HepG2 (cell line): ENCODE results near the gene ARHGAP32. TPM values are rescaled to one million over a fixed set of nuclear protein-coding genes. Genes with fewer than 3 reads are reported as not detected.

ENCODE experiments used
- ATAC-seq: fragments of 200-7000 bp; cut with Tn5 transposase; 3 replicates; pipeline ENCODE4 v1.9.1; 2020; ENCODE audit warnings: mild to moderate bottlenecking, moderate library complexity
- BruUV-seq: library from RNA; stranded (reverse); fragments of 400-500 nt; replicated peaks from 2 replicates; lab custom pipeline; 2021; lab: Mats Ljungman, UMichigan
- CTCF ChIA-PET: fragments of 300-600 bp; formaldehyde crosslinking; extraction: SDS; loops from one replicate; lab custom pipeline; 2021; ENCODE audit warnings: low total read pairs, inconsistent platforms, low intra/inter-chr PET ratio; lab: Yijun Ruan, JAX
- POLR2A ChIA-PET: fragments of 350-600 bp; sonication (Branson Sonifier 250); formaldehyde crosslinking; loops from one replicate; lab custom pipeline; 2020; ENCODE audit warnings: antibody characterized with exemption, inconsistent platforms; lab: Yijun Ruan, JAX
- DNase-seq: peaks from one replicate; pipeline ENCODE4 v3.0.0-alpha.2; 2015; ENCODE audit warnings: low spot score
- FAIRE-seq: peaks from 3 replicates; lab custom pipeline; 2011; peaks lifted over from hg19 to GRCh38; lab: Jason Lieb, UNC
- H2AFZ ChIP-seq: one replicate; pipeline ENCODE4 v1.6.1; 2011; ENCODE audit warnings: low read length, inconsistent platforms
- H3K27ac ChIP-seq: fragments of 300-600 bp; 3 replicates; pipeline ENCODE4 v1.8.0; 2011; ENCODE audit warnings: mixed run types, mild to moderate bottlenecking, mixed read lengths, low read length, inconsistent platforms; ENCODE audit not compliant: insufficient read depth; ENCODE audit errors: extremely low read length
- H3K27me3 ChIP-seq, 2 experiments: fragments of 200-600 bp in 1 of 2; 2 replicates in 1 of 2; 3 replicates in 1 of 2; pipeline versions ENCODE4 v1.6.0 to v1.8.0; 2011; ENCODE audit warnings: low read length in 2 of 2, mild to moderate bottlenecking in 2 of 2, moderate library complexity in 2 of 2, inconsistent platforms in 1 of 2; ENCODE audit not compliant: insufficient read depth in 2 of 2, control insufficient read depth in 1 of 2
- H3K36me3 ChIP-seq, 2 experiments: fragments of 200-600 bp in 1 of 2; replicated peaks in 1 of 2; 2 replicates in 1 of 2; 3 replicates in 1 of 2; pipeline versions ENCODE4 v1.5.1 to v1.8.0; 2011; ENCODE audit warnings: low read length in 2 of 2, inconsistent platforms in 1 of 2; ENCODE audit not compliant: insufficient read depth in 2 of 2, control insufficient read depth in 1 of 2
- H3K4me1 ChIP-seq: 2 replicates; pipeline ENCODE4 v1.5.1; 2012; ENCODE audit warnings: low read length, inconsistent platforms; ENCODE audit not compliant: insufficient read depth
- H3K4me2 ChIP-seq: 2 replicates; pipeline ENCODE4 v1.6.0; 2011; ENCODE audit warnings: low read depth, low read length, inconsistent platforms
- H3K4me3 ChIP-seq, 3 experiments: fragments of 200-600 bp in 1 of 3; sonication (generic), shearing (Covaris generic) in 1 of 3; replicated peaks in 1 of 3; 2 replicates each; pipeline ENCODE4 v1.5.1; 2011 to 2016; ENCODE audit warnings: low read length in 3 of 3, inconsistent platforms in 2 of 3, low read depth in 2 of 3, mild to moderate bottlenecking in 2 of 3, control low read depth in 1 of 3, mixed read lengths in 1 of 3; ENCODE audit not compliant: insufficient read depth in 1 of 3
- H3K79me2 ChIP-seq: one replicate; pipeline ENCODE4 v1.6.1; 2011; ENCODE audit warnings: low read length, inconsistent platforms; ENCODE audit not compliant: insufficient read depth
- H3K9ac ChIP-seq: 2 replicates; pipeline ENCODE4 v1.6.0; 2011; ENCODE audit warnings: mild to moderate bottlenecking, low read depth, low read length, inconsistent platforms; ENCODE audit not compliant: insufficient read depth
- H3K9me3 ChIP-seq: 2 replicates; pipeline ENCODE4 v1.5.1; 2012; ENCODE audit warnings: mild to moderate bottlenecking, low read length
- H4K20me1 ChIP-seq: 2 replicates; pipeline ENCODE4 v1.6.0; 2011; ENCODE audit warnings: inconsistent platforms, mild to moderate bottlenecking, low read length, moderate library complexity; ENCODE audit not compliant: insufficient read depth
- AGO2 ChIP-seq: fragments of 200-400 bp; formaldehyde crosslinking; optimal IDR thresholded peaks from 2 replicates; pipeline ENCODE3; 2017; ENCODE audit warnings: mild to moderate bottlenecking, low read depth, low read length, moderate library complexity
- FOXP4 ChIP-seq: sonication (generic); formaldehyde crosslinking; IDR thresholded peaks from 2 replicates; pipeline ENCODE4 v1.4.0; 2020; ENCODE audit warnings: missing genetic modification reagents
- HNRNPH1 ChIP-seq: fragments of 200-400 bp; formaldehyde crosslinking; optimal IDR thresholded peaks from 2 replicates; pipeline ENCODE3; 2017; ENCODE audit warnings: mild to moderate bottlenecking, low read depth, low read length
- PRPF4 ChIP-seq: fragments of 200-400 bp; formaldehyde crosslinking; IDR thresholded peaks from 2 replicates; pipeline ENCODE4 v1.6.1; 2016; ENCODE audit warnings: low read length, low read depth; ENCODE audit not compliant: poor library complexity, severe bottlenecking
- RBM22 ChIP-seq: fragments of 200-400 bp; formaldehyde crosslinking; optimal IDR thresholded peaks from 2 replicates; pipeline ENCODE3; 2017; ENCODE audit warnings: mild to moderate bottlenecking, low read length, moderate library complexity
- SCMH1 ChIP-seq: sonication (generic); formaldehyde crosslinking; IDR thresholded peaks from 2 replicates; pipeline ENCODE4 v1.9.0; 2021; ENCODE audit warnings: missing genetic modification reagents, mild to moderate bottlenecking, borderline replicate concordance
- SMYD3 ChIP-seq: sonication (generic); formaldehyde crosslinking; IDR thresholded peaks from 2 replicates; pipeline ENCODE4 v1.8.1; 2023; ENCODE audit warnings: mild to moderate bottlenecking, missing genetic modification reagents
- TAF1 ChIP-seq: sonication (generic); formaldehyde crosslinking; IDR thresholded peaks from 2 replicates; pipeline ENCODE4 v1.4.0; 2020; ENCODE audit warnings: missing genetic modification reagents
- YEATS4 ChIP-seq: sonication (generic); formaldehyde crosslinking; IDR thresholded peaks from 2 replicates; pipeline ENCODE4 v1.4.0; 2020; ENCODE audit warnings: missing genetic modification reagents, borderline replicate concordance
- ZNF430 ChIP-seq: sonication (generic); formaldehyde crosslinking; IDR thresholded peaks from 2 replicates; pipeline ENCODE4 v1.9.0; 2021; ENCODE audit warnings: mild to moderate bottlenecking, missing genetic modification reagents
- ZNF501 ChIP-seq: sonication (generic); formaldehyde crosslinking; IDR thresholded peaks from 2 replicates; pipeline ENCODE4 v1.5.1; 2020; ENCODE audit warnings: mild to moderate bottlenecking, moderate library complexity, missing genetic modification reagents
- ZNF530 ChIP-seq: sonication (generic); formaldehyde crosslinking; IDR thresholded peaks from 2 replicates; pipeline ENCODE4 v1.5.0; 2020; ENCODE audit warnings: low read depth, mild to moderate bottlenecking, missing genetic modification reagents
- ZNF614 ChIP-seq: IDR thresholded peaks from 2 replicates; pipeline ENCODE4 v1.6.1; 2018; ENCODE audit warnings: missing biosample characterization, missing genetic modification reagents, inconsistent platforms, borderline replicate concordance
- ZNF816 ChIP-seq: sonication (generic); formaldehyde crosslinking; IDR thresholded peaks from 2 replicates; pipeline ENCODE4 v1.8.0; 2022; ENCODE audit warnings: missing genetic modification reagents, mild to moderate bottlenecking, borderline replicate concordance
- ZNF850 ChIP-seq: sonication (generic); formaldehyde crosslinking; conservative IDR thresholded peaks from 2 replicates; pipeline ENCODE4 v1.9.0; 2021; ENCODE audit warnings: mild to moderate bottlenecking, missing genetic modification reagents
- ZNF879 ChIP-seq: sonication (generic); formaldehyde crosslinking; IDR thresholded peaks from 2 replicates; pipeline ENCODE4 v1.8.1; 2023; ENCODE audit warnings: missing genetic modification reagents
- WGBS: methylation state at CpG from one replicate; pipeline ENCODE4 v1.1.6; 2017; ENCODE audit warnings: low lambda C conversion rate; 5-methylcytosine and 5-hydroxymethylcytosine counted together
- in situ Hi-C: cut with HindIII; loops from 2 replicates; pipeline ENCODE4 v1.10.0; 2017; ENCODE audit warnings: low pct_unique_long_range_greater_than_20kb; ENCODE audit not compliant: extremely low pct_ligation_motif_present
- intact Hi-C: fragments of 100-400 bp; cut with micrococcal nuclease; formaldehyde crosslinking; loops from one replicate; pipeline ENCODE4 v1.10.0; 2022; ENCODE audit not compliant: unreplicated experiment
- polyA plus RNA-seq, 8 experiments: library from polyadenylated mRNA; depleted of rRNA in 3 of 8; stranded (reverse) in 7 of 8; unstranded in 1 of 8; fragments of >200 nt; fragmentation: Illumina TruSeq in 4 of 8; extraction: Trizol in 4 of 8; gene quantifications; 2 replicates each; pipeline versions ENCODE4 v1.2.1 to v1.2.3, GENCODE V29; 2011 to 2016; ENCODE audit warnings: low read depth in 4 of 8, missing spikeins in 1 of 8, mixed read lengths in 1 of 8; ENCODE audit not compliant: insufficient read depth in 1 of 8
- total RNA-seq, 5 experiments: library from RNA; depleted of rRNA; stranded (reverse); fragments of >200 nt; fragmentation: Illumina TruSeq; extraction: Trizol; gene quantifications; 2 replicates each; pipeline ENCODE4 v1.2.3, GENCODE V29; 2016; ENCODE audit warnings: low read depth in 1 of 5

Gene ARHGAP32
- total and polyA plus RNA-seq, 2 of the 13 experiments (the other 11 are each of a cell fraction or from before 2014, with no cell fraction given) = 6.3 to 8.2 TPM

- in situ Hi-C loops (no loop called here), intact Hi-C loops (no loop called here)
- Histone ChIP-seq H3K27me3 (no peaks in the 10 kb centered on the region), H4K20me1 (no peaks in the 10 kb centered on the region), H3K9me3 (no peaks in the 10 kb centered on the region), H3K79me2 (no peaks in the 10 kb centered on the region), H2AFZ (no peak overlapping the region), H3K4me1 (no peaks in the 10 kb centered on the region), H3K27ac (no peak overlapping the region), H3K36me3 (no peaks in the 10 kb centered on the region), H3K9ac (no peak overlapping the region), H3K4me3 (no peak overlapping the region), H3K4me2 (no peak overlapping the region)
- TF ChIP-seq ZNF430 (no peak), HNRNPH1 (no peak), ZNF614 (CRISPR knock-in tag) (no peak), ZNF501 (no peak), SCMH1 (CRISPR knock-in tag) (no peak)
- ATAC-seq (no peak), FAIRE-seq (no peak), DNase-seq (no peak)
- CTCF ChIA-PET = no interaction called here
- WGBS = 86% methylated on average over 5 of the region's 5 CpGs
- POLR2A ChIA-PET = no interaction called here
- no TSS peak for BruUV-seq
Measured at GRCh38 chr11:129013737-129014475, 178.2 kb downstream of the ARHGAP32 start.

GRCh38 chr11:129012880-129013279 lies 179.2 kb downstream of the ARHGAP32 start:
- in situ Hi-C loops (no loop called here), intact Hi-C loops (no loop called here)
- ATAC-seq (no peak), FAIRE-seq (no peak), DNase-seq (no peak)
- Histone ChIP-seq H3K9me3 (no peaks in the 10 kb centered on the region), H3K4me2 (no peak overlapping the region), H4K20me1 (no peaks in the 10 kb centered on the region), H3K4me3 (no peak overlapping the region), H2AFZ (no peak overlapping the region), H3K9ac (no peak overlapping the region), H3K79me2 (no peaks in the 10 kb centered on the region), H3K27ac (no peak overlapping the region), H3K27me3 (no peaks in the 10 kb centered on the region), H3K4me1 (no peaks in the 10 kb centered on the region), H3K36me3 (no peaks in the 10 kb centered on the region)
- 94% methylated on average over 4 of the region's 4 CpGs for WGBS
- TF ChIP-seq SMYD3 = no peak
- no peak for TF ChIP-seq ZNF879 (CRISPR knock-in tag)
- no peak for TF ChIP-seq ZNF850 (CRISPR knock-in tag)
- no peak for TF ChIP-seq RBM22
- TF ChIP-seq TAF1 (CRISPR knock-in tag) = no peak
- no peak for TF ChIP-seq YEATS4 (CRISPR knock-in tag)
- no peak for TF ChIP-seq ZNF530 (CRISPR knock-in tag)
- no peak for TF ChIP-seq FOXP4 (CRISPR knock-in tag)
- TF ChIP-seq PRPF4 = no peak
- TF ChIP-seq AGO2 = no peak
- no peak for TF ChIP-seq ZNF816
- ChIA-PET CTCF (no interaction called here), POLR2A (no interaction called here)
- no TSS peak for BruUV-seq
